RPMI8226 (cell line): ENCODE measurements around the gene TXNDC9.
"Not testable (repeated sequence)": the region's sequence is repeated elsewhere in the genome, so short reads cannot be mapped to it uniquely, and the experiment has no call there.

Source experiments
- DNase-seq: peaks from one replicate; pipeline ENCODE4 v3.0.0-alpha.2; 2015

TXNDC9 gene

DNA sequence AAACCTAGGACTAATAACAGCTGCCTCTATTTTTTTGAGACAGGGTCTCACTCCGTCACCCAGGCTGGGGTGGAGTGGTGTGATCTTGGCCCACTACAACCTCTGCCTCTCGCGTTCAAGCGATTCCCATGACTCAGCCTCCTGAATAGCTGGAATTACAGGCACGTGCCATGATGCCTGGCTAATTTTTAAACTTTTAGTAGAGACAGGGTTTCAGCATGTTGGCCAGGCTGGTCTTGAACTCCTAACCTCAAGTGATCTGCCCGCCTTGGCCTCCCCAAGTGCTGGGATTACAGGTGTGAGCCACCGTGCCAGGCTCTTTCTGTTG is 18.3 kb downstream of the TXNDC9 start:
- DNase-seq = not testable (repeated sequence)

DNA sequence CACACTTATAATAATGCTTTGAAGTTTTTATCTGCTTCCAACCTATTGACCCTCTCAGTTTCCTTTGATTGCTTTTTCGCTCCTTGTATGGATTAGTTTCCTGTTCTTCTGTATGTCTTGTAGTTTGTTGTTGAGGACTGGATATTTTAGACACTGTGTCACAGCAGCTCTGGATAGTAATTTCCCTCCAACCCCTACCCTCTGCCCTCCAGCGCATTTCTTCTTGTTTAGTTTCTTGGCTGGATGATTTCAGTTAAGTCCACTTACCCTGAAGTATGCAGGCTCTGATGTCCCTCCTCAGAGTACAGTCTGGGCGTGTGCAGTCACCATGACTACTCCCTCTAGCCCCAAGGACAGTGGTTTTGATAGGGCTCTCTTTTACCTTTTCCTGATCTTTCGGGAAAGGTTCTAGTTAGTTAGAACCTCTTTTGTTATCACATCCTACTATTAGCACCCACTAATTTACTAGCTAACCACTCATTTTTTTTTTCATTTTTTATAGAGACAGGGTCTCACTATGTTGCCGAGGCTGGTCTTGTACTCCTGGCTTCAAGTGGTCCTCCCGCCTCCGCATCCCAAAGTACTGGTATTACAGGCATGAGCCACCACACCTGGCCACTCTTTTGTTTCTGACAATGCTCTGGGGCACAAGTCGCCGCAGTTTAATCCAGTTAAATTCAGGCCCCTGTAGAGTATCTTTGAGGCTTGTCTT is 18.8 kb downstream of the TXNDC9 start:
- no peak for DNase-seq

DNA sequence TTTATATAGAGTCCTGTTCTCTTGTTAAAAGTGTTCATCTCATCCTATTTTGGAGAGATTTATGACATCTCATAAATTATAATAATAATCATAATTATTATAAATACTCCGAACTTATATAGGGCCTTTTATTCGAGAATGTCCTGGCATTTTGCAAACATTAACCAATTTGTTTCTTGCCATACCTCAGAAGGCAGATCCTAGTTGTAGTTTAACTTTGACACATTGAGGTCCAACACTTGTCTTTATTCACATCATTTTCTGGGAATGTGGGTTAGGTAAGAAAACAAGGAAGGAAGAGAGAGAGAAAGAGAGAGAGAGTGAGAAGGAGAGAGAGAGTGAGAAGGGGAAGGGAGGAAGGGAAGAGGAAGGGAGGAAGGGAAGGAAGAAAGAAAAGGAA is 35.0 kb downstream of the TXNDC9 start, which contains the start of gene LYG1:
LYG1 (minus strand) TSS at position 101 of the 400 bp plus-strand sequence. CDS start 5,527 bp downstream, outside the sequence.
- DNase-seq = not testable (repeated sequence)

DNA sequence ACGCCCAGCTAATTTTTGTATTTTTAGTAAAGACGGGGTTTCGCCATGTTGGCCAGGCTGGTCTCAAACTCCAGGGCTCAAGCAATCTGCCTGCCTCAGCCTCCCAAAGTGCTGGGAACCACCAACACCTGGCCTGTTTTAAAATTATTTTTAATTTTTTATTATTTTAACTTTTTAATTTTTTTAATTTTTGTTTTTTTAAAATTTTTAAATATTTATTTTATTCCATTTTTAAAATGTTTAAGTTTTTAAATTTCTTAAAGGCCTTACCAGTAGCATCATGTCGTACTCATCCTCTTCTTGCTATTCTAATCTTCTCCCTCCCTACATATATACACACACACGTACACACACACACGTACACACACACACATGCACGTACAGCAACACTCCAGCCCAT is 36.6 kb downstream of the TXNDC9 start:
- no peak for DNase-seq

DNA sequence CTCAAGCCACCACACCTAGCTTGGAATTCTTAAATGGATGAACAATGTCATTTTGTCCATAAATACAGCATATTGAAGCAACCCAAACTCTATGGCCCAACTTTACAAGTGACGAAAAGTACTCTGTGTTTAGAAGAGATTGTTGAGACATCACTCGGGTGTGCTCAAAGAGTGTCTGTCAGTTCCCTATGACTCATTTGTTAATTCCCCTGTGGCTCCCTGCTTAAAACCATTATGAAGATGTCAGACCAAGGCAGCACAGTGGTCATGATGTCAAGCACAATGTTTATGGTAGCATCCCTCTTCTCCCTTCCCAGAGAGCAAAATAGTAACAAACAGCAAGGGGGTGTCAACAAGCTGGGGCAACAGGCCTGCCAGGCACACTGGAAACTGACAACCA is 38.1 kb downstream of the TXNDC9 start:
- no peak for DNase-seq

DNA sequence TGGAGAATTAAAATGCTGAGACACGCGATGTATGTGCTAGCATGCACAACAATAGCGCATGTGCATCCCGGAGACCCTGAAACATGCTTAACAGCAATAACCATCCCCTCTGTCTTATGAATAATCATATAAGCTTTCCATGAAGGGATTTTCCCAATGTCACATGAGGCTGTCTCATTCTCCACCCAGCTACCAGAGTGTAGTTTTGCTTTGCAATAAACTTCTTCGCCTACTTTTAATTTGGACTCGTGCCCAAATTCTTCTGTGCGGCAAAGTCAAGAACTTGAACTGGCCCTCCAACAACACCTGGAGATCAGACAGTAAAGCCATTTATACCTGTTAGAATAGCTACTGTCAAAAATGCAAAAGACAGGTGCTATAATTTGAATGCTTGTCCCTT is 50.6 kb downstream of the TXNDC9 start:
- DNase-seq = no peak

DNA sequence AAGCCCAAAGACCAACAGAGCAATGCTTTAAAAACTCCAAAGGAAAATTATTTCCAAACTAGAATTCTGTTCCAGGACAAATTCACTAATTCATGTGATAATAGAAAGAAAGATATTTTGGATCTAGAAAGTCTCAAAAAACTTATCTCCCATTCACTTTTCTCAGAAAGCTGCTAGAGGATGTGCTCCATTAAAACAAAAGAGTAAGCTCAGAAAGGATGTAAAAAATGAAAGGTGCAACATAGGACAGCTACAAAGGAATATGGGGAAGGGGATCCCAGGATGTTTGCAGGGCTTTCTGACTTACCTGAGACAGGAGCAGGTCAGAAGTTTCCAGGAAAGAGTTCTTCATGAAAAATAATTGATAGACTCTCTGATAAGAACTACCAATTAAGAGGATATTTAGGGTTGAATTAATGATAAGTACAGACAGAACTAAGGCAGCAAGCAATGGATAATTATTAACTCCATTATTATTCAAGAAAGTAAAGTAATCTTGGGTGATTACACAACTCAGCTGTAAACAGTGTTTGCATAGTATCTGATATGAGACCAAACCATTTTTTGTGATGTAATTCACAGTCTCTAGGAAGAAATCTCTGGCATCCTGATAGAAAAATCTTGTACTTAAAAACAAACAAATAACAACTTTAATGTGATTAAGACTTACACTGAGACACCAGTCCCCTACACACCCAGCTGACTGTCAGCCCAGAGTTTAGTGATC is 56.0 kb downstream of the TXNDC9 start:
- no peak for DNase-seq

DNA sequence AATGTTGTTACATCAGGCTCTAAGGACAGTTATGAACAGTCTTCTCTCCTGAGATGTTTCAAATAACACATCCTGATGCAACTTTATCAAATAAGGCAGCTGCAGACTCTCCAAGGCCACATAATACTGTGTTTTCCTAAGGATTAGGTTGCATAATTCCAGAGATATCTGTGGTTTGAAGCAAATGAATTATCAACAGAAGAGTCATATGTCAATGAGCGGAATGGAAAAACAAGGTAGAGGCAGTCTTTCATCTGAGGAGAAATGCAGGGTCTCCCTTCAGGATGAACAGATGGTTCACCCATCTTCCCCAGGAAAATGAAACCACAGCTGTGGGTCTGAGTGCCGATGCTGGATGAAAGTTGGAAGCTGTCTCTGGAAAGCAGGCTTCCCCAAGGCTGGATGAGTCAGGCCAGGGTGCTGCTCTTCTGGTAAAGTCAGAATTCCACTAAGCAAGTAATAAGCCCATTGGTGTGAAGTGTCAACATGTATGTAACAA is 57.3 kb downstream of the TXNDC9 start:
- DNase-seq = no peak

DNA sequence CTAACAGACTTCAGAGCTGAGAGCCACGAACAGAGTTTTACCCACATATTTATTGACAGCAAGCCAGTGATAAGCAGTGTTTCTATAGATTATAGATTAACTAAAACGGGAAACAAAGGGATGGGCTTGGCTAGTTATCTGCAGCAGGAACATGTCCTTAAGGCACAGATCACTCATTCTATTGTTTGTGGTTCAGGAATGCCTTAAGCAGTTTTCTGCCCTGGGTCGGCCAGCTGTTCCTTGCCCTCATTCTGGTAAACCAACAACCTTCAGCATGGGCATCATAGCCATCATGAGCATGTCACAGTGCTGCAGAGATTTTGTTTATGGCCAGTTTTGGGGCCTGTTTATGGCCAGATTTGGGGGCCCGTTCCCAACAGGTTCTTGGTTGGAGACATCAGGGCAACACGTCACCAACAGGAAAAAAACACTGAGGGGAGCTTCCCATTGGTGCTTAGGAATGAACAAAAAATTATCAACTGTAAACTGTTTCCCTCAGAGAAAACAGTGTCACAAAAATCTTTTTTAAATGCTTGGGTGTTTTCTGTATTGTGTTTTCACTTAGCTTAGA is 57.9 kb downstream of the TXNDC9 start:
- not testable (repeated sequence) for DNase-seq

DNA sequence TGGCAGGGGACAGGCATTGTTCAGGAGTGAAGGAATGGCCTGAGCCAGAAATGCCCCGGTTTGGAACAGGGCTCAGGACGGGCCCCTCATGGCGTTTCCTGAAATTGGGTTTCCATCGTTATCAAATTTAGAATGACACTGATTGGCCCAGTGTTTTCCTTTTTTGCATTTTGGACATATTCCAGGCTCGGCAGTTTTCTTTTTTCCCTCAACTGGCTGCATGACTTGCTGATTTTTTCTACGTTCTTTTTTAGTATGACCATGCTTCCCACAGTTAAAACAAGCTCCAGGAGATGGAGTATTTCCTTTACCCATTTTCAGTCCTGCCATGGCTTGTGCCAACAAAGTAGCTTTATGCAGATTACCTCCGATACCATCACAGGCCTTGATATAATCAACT is 60.3 kb downstream of the TXNDC9 start:
- no peak for DNase-seq
